ENCODE data around the gene PDK1.
"Not testable (repeated sequence)": the region's sequence is repeated elsewhere in the genome, so short reads cannot be mapped to it uniquely, and the experiment has no call there.

GRCh38 chr2:172587231-172587630, 31.3 kb downstream of the PDK1 start:
- TF ChIP-seq POLR2A, CTCF (IDR thresholded peaks at IDR 0.05): not testable (repeated sequence)

Data from Peyer's patch (tissue), 4 donors.